HS-27A (cell line): ENCODE data around the gene PHACTR1.

Experiments used
- DNase-seq: peaks from one replicate; pipeline ENCODE4 v3.0.0-alpha.2; 2012; ENCODE audit warnings: low read depth, missing footprints

Gene PHACTR1

DNA sequence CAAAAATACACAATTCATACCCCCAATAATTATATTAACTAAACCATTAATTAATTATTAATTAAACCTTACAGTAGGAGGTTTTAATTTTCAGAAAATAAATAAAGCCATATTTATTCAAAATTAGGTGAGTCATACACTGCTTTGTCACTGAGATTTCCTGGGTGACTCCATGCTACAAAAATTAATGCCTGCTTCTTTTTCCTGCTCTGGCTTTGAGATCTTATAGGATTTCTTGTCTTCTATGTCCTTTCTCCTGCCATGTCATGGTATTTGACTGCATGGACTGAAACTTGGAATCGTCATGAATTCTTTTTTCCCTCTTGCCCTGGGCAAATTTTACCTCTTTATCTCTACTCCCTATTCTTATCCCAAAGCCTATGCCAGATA lies 133.2 kb downstream of the PHACTR1 start:
- DNase-seq, result no peak

DNA sequence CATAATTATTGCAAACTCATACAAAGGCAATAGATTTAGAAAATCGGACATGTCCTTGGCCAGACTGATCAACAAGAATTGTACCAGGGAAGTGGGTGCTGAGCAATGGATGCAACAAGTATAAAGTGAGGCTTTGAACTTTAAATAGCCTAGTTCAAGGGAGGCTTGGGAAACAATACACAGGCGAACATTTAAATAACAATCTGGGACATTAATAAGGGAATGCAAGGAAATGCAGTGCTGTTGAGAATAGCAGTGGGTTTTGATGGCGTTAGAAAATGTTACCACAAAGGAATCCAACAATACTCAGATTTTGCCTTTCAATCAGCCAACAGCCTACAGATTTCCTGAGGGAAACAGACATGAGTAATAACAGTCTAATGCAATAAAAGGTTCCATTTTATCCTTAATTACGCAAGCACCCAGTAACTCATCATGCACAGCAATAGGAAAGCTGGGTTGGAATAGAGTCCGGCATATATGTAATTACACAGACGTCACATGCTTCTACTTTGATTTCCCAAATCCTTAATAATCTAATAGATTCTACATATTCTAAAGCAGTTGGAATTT lies 134.6 kb downstream of the PHACTR1 start:
- no peak for DNase-seq

DNA sequence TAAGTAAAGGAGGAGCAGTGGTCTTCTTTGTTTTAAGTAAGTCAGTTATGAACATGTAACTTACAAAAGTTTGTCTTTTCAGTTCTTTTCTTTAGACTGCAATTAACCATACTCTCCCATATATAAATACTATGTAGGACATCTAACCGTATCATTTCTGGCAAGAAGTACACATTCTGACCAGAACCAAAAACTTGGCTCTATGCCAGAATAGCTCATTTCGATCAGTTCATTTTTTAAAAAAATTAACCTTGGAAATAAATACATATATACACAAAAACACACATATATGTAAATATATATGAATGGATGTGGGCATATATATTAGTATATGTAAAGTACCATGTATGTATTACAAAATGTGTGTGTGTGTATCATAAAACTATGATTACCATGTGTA lies 145.0 kb downstream of the PHACTR1 start:
- DNase-seq, result no peak

DNA sequence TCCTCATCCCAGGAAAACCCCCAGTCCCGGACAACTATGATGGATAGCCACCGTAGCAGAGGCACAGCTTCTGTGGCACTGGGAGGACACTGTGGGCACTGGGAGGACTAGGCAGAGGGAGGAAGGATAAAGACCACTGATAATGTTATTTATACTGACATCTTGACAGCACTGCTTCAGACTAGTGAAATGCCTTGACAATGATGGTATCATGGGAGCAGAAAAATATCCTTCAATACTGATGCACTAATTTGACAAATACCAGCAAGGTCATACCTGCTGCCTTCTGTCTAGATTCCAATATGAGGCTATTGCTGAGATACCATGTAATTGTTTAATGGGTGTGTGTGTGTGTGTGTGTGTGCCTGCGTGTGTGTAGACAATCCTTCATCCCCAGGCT lies 148.6 kb downstream of the PHACTR1 start:
- no peak for DNase-seq

DNA sequence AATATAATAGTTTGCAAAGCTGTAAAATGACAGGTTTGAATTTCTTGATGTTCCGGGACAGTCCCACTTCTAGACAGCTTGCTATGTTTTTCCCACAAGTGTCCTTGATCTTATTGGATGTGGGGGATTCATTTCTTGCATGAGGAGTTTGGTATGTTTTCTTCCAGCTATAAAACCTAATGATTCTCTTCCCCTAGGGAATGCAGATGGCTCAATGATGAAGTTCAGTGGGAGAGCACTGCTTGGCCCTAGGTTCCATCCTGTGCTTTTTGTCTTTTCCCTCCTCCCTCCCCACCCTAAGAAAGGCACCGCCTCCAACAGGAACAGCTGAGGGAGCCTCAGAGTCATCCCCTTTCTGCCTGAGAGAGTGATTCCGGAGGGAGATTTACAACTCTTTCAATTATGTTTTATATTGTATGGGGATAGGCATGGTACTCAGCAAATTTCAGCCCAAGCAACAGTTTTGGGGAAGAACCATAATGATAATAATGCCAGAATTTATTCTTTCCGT lies 149.2 kb downstream of the PHACTR1 start:
- DNase-seq, result no peak

DNA sequence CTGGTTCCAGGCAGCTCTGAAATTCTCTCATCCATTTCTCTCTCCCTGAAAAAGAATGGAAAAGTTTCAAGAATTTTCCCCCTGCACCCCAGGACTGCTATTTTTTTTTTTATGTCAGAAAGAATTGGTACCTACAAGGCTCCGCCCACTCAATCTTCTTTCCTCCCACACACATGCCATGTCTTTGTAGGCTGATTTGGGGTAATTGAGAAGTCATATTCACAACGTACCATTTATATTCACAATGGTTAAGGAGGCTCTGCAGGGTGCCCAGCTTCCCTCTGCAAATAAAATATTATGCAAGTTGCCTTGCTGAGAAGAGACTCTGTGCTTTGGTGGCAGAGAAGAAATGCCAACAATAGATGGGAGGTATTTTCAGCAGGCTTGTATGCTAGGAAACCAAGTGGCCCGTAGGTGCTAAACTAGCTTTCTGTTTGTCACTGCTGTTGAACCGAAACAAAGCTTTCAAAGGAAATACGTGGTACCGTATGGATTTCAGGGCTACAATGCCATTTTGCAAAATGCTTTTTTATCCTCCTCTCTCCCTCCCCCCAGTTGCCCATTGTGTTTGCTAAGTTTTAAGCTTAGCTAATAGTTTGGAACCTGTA lies 150.0 kb downstream of the PHACTR1 start:
- DNase-seq, result no peak

DNA sequence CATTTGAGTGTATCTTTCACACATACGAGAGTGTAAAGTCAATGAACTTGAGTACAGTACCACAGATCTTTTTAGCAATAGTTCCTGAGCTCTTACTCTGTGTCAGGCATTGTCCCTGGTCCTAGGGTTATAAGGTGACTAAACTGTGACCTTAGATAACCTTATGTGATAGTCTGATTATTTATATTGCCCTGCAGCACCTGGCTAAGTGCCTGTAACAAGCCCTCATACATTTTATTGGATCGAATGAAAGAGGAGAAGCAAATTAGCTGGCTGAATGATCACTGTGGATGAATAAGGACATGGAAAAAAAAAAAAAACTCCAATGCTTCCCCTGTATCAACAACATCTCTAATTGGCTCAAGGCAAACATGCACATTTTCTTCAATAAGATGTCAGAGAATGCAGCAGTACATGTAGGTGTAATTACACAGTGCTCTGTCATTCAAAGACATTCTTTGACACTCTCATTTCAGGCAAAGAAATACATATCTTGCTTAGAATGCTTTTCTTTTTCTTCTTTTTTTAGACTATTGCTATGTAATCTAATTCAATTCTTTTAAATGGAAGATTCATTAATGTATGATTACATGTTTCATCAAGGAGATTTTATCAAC lies 153.4 kb downstream of the PHACTR1 start:
- no peak for DNase-seq

DNA sequence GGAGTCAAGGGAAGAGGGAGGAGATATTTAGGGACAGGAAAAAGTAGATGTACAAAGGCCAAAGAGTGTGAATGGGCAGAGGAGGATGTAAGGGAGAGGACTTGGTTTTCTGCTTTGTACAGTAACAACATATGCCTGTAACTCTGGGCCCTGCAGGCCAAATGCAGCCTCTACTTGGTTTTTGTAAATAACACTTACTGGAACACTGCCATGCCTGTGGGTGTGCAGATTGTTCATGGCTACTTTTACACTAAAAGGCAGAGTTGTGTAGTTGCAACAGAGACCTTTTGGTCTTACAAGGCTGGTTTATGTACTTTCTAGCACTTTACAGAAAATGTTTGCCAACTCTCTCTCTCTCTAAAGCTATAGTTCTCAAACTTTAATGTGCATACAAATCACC lies 157.1 kb downstream of the PHACTR1 start:
- no peak for DNase-seq

DNA sequence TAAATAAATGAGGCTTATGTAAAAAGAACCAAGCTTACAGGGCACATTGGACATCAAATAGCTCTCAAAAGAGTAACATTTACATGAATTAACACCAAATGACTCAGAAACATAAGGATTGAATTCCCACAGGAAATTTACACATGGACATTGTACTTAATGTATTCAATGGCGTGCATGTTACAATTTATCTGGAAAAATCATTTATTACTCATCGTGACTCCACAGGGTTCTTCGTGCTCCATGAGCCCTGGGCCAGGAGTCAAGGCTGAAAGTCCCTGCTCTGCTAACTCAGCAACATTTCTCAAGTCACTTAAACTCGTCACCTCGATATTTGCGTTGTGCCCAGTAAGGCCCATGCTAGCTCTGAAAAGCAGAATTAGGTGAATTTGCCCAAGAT lies 158.5 kb downstream of the PHACTR1 start:
- no peak for DNase-seq

DNA sequence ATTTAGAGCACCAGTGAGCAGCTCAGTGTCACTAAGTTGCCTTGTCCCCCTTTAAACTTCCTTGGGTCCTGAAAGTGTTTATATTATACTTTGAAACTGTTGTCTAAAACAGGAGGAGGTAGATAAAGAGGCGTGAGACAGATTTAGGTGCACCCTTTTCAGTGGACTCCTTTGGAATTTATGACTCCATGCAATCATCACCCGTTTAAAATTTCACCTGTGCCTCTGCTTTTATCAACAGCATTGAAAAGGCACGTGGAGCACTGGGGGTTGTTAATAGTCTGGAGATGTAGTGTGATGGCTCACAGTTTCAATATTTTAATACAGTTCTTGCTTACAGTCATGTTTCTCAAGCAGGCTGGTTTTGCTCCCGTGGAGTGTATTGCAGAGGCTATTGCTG lies 162.2 kb downstream of the PHACTR1 start:
- no peak for DNase-seq

DNA sequence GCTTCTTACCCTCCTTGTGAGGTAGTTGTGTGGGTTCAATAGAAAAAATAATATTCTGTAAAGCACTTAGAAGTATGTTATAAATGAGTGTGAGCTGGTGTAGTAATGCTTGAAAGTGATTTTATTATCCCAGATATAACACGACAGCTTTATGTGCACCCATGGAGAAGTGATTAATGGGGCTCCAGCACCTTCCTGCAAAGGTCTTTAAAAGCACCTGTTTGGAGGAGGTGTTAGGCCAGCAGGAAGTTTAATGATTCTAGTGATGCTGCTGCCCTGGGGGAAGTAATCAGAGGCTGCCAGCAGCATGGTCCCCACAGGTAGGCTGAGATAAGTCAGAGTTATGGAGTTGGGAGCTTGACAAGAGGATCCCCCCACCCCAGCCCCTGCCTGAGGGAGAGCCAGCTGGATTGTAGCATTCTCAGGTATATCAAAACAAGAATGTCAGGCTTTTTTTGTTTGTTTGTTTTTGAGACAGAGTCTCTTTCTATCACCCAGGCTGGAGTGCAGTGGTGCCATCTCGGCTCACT lies 166.3 kb downstream of the PHACTR1 start:
- no peak for DNase-seq

DNA sequence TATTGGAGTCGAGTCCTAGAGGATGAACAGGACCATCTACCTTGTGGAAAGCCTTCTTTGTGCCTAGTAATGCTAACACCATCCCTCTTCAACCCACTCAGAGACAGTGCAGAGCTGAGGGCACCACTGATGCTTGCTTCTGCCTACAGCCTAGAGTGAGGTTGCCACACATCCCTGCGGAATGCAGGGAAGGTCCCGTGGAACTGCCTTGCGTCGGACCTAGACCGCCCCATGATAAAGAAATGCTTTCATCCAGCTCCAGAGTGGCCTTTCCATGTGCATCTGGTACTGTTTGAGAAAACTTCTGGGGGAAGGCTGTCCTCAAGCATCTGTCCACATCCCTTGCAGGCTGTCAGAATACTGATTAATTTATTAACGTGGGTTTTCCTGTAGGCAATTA lies 168.4 kb downstream of the PHACTR1 start:
- no peak for DNase-seq

DNA sequence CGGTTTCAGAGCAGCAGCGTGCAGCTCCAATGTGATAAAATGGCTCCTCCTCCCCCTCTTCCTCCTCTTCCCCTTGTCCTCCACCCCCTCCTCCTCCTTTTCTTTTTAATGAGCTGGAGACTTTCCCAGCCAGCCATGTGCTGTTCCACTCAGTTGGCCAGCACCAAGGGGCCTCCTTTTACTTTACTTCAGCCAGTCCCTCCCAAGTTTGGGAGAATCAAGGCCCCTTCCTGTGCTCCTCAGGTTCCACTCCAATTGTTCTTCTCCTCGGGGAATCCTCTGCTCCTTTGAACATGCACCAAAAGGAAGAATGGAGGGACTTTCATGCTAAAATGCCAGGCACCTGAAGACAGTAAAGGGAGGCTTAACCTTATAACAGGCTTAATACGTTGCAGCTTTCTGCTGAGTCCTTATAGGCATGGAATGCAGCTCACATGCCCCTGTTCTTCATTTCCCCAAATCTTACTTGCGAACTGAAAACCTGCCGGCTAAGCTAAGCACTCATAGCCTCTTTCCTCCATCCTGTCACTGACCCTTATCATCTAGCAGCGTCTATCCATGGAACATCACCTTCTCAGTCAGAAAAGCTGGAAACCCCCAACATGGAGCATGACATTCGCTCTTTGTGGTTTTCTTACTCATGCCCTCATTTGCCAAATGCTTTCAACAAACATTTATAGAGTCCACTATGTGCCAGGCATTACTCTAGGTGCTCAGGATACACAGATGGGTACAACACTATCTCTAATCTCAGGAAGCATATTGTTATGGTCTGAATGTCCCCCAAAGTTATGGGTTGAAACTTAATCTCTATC lies 170.6 kb downstream of the PHACTR1 start:
- no peak for DNase-seq

DNA sequence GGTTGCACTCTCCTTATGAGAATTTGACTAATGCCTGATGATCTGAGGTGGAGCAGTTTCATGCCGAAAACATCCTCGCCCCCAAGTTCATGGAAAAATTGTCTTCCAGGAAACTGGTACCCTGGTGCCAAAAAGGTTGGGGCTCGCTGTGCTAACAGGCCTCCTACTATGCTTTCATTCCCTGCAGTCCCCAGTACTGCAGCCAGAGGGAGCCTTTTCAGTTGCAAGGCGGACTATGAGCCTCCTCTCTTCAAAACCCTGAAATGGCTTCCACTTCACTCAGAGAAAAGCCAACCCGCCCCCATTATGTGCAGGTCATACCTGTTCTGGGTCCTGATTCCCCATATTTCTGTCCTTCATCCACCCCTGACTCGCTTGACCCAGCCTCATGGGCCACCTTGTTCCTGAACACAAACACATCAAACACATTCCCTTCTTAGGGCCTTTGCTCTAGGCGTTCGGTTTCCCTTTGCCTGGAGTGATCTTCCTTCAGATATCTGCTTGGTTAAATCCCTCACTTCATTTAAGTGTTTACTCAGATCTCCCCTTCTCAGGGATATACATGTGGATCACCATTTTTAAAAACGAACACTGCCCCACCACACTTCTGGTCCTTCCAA lies 173.7 kb downstream of the PHACTR1 start:
- peak; percentile 8 for DNase-seq

DNA sequence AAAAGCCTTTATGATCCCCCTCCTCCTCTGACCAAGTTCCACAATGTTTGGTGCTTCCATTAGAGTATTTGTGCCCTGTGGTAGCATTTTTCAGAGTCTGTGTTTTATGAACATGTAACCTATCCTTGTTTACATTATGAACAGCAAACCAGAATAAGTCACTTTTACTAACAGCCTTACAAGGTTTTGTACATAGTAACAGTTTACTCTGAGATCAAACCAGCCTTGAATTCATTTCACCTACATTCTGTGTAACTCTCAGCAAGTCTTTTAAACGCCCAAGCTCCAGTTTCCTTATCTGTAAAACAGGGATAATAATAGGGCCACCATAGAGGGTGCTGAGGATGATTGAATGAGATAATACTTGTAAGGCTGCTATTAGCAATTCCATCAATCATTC lies 175.0 kb downstream of the PHACTR1 start:
- DNase-seq, result no peak

DNA sequence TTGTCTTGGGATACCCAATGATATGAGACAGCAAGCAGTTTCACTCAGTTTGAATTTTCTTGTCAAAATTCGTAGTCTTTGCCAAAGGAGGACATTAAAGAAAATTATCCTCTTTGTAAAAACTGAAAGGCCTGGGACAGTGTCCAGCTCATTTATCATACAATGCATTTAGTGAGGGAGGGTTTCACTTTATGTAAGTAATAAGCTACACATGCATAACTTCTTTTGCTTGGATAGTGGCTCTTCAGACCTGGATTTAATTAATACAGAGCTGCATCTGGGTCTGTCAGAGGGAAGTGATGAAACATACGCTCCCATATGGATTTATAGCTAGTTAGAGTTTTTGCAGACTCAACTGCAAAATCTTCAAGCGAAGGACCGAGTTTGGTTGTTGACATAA lies 175.6 kb downstream of the PHACTR1 start:
- no peak for DNase-seq

DNA sequence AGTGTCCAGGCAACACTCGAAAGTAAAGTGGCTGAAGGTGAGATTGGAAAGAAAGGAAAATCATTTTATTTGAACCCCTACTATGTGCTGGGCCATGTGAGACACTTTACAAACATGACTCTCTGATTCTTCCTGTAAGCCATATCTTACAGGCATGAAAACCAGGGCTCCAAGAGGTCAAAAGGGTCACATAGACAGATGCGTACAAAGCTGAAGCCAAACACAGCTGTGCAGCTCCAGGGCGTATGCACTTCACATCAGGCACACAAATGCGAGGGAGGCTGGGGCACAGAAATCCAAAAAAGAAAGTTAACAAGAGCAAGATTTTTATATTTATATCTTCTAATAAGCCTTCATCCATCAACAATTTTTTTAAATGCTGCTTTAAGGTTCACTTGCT lies 176.5 kb downstream of the PHACTR1 start:
- no peak for DNase-seq

DNA sequence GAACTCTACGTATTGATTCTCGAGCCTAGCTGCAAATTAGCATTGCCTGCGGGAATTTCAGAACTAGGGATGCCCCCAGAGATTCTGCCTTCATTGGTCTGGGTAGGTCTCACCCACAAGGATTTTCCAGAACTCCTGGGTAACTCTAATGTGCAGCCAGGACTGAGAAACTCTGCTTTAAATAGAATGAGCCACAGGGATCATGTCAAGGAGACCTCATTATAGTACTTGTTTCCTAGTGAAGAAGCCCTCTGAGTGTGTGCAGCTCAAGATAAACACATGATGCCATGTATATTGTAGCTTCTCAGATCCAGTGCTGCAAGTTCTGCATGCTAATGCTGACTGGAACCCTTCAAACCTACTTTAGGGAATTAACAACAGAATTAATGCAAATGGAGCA lies 179.2 kb downstream of the PHACTR1 start:
- no peak for DNase-seq

DNA sequence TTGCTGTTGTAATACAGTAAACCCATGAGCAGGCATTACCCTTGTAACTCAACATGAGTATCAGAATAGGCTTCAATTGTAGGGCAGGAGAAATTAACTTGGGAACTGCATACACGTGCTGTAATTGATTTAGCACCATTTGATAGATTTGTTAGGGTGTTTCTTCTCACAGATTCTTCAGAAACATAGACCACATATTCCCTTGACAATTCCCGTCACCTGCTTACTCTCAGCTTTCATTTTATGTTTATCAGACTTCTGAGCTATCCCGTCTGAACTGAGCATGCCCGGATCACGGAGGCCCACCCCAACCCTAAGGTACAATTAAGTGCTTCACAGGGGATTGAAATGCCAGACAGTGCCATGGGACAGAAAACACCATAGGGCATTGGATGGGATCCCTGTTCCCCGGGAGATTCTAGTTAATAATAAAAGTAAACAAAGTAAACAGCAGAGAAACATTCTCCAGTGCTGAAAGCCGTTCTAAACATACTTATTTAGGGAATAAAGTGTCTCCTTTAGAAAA lies 179.7 kb downstream of the PHACTR1 start:
- DNase-seq, result no peak

DNA sequence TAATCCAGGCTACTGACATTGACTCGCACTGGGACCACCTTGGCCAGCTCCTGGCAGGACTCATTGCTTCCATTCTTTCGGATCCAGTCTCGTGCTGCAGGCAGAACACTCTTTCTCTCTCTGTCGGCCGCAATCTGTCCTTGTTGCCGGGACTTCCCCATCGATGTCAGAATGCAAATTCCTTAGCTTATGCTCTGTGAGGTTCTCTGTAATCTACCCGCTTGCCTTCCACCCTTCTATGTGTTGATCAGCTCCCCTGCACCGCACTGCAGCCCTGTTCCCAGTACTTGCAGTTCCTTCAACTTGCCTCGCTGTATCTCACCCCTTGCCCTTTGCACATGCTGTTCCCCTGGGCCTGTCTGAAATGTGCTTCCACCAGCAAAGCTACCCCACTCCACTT lies 182.0 kb downstream of the PHACTR1 start:
- DNase-seq, result no peak

DNA sequence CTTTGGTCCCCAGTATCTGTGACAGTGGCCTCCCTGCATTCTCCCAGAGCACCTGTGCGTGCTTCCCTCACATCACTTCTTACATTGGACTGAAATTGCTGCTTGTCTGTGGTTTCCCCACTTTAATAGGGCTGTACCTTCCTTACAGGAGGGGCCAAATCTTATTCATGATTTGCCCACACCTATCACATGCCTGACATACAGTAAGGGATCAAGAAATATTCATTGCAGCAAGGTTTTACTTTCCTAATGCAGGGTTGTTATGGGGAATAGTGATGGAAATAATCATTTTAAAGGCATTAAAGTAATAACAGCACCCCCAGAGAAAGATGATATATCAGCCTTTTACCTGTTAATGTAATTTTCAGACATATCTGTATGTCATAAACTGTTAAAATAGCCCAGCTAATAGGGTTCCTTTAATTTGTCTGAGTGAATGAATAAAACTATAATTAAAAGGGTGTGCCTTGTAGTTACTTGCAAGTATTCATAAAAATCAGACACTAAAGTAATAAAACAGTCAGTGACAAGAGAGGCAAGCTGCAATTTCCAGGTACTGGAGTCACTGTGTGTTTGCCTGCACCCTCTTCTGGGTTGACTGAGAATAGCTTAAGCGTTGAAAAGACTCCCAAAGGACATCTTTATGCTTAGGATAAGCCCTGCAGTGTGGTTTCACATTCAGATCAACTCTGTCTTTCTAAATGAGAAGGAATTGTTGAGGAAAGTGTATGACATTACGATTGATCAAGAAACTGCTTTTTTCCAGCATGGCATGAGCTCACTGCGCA lies 182.7 kb downstream of the PHACTR1 start:
- no peak for DNase-seq
